Breast epithelium (tissue), 3 donors: ENCODE measurements around the gene NEURL1B.

Source experiments
- CTCF ChIP-seq, 3 donors: fragments of 450-650 bp; IDR thresholded peaks; one replicate each; pipeline ENCODE4 v1.5.1; 2016 to 2017; ENCODE audit warnings: antibody characterized with exemption in 3 of 3, mild to moderate bottlenecking in 3 of 3, moderate library complexity in 3 of 3
- POLR2A ChIP-seq: fragments of 450-650 bp; IDR thresholded peaks from one replicate; pipeline ENCODE4 v1.6.1; 2016; ENCODE audit warnings: antibody characterized with exemption, mild to moderate bottlenecking, moderate library complexity
- POLR2AphosphoS5 ChIP-seq, 3 donors: sonication (generic); formaldehyde crosslinking; IDR thresholded peaks; one replicate each; pipeline ENCODE4 v1.6.1; 2017; ENCODE audit warnings: antibody characterized with exemption in 3 of 3

GRCh38 chr5:172635038-172635437 is 6.0 kb upstream of the NEURL1B start:
- TF ChIP-seq CTCF (IDR thresholded peaks at IDR 0.05) (no peak), POLR2A (no peak), POLR2AphosphoS5 (IDR thresholded peaks at IDR 0.05) (no peak)
